K562 (cell line): ENCODE data around the gene COMTD1. TPM values are rescaled to one million over a fixed set of nuclear protein-coding genes. Genes with fewer than 3 reads are reported as not detected.

Source experiments
- ATAC-seq: fragments of 200-7000 bp; cut with Tn5 transposase; 3 replicates; pipeline ENCODE4 v1.9.1; 2020; ENCODE audit warnings: moderate library complexity
- BruUV-seq: library from RNA; stranded (reverse); fragments of 400-500 nt; replicated peaks from 2 replicates; lab custom pipeline; 2021; lab: Mats Ljungman, UMichigan
- CTCF ChIA-PET: fragments of 300-600 bp; formaldehyde crosslinking; extraction: SDS; loops from one replicate; lab custom pipeline; 2021; ENCODE audit warnings: low intra/inter-chr PET ratio; lab: Yijun Ruan, JAX
- POLR2A ChIA-PET: fragments of 300-600, 350-650 bp; sonication (Branson Sonifier 250); formaldehyde crosslinking; extraction: SDS; loops from one replicate; lab custom pipeline; 2021; ENCODE audit warnings: antibody characterized with exemption, inconsistent platforms; lab: Yijun Ruan, JAX
- DNase-seq, 4 experiments: peaks; one replicate each; pipeline versions ENCODE4 v3.0.0 to v3.0.0-alpha.2; 2011 to 2018; ENCODE audit warnings: low spot score in 3 of 4, mixed read lengths in 3 of 4; ENCODE audit errors: extremely low read depth in 1 of 4
- FAIRE-seq: peaks from 2 replicates; lab custom pipeline; 2011; peaks lifted over from hg19 to GRCh38; lab: Jason Lieb, UNC
- H2AFZ ChIP-seq: 2 replicates; pipeline ENCODE4 v1.6.0; 2011; ENCODE audit warnings: low read depth, low read length, control low read depth, inconsistent platforms
- H3K27ac ChIP-seq: fragments of 200-600 bp; 3 replicates; pipeline ENCODE4 v1.8.0; 2011; ENCODE audit warnings: low read depth, mild to moderate bottlenecking, control low read depth, inconsistent platforms, low read length, moderate library complexity, mixed read lengths; ENCODE audit errors: extremely low read depth
- H3K27me3 ChIP-seq, 2 experiments: fragments of 300-600 bp in 1 of 2; 2 replicates in 1 of 2; 3 replicates in 1 of 2; pipeline versions ENCODE4 v1.6.0 to v1.8.0; 2011; ENCODE audit warnings: inconsistent platforms in 2 of 2, low read length in 2 of 2, mild to moderate bottlenecking in 1 of 2, mixed read lengths in 1 of 2, moderate library complexity in 1 of 2; ENCODE audit not compliant: control insufficient read depth in 2 of 2, insufficient read depth in 2 of 2
- H3K36me3 ChIP-seq: fragments of 300-600 bp; 3 replicates; pipeline ENCODE4 v1.8.0; 2011; ENCODE audit warnings: mild to moderate bottlenecking, low read length, inconsistent platforms; ENCODE audit not compliant: control insufficient read depth, insufficient read depth
- H3K4me1 ChIP-seq, 2 experiments: fragments of 200-600 bp in 1 of 2; replicated peaks in 1 of 2; 2 replicates in 1 of 2; 3 replicates in 1 of 2; pipeline versions ENCODE4 v1.5.1 to v1.8.0; 2011; ENCODE audit warnings: inconsistent platforms in 2 of 2, low read length in 2 of 2, mild to moderate bottlenecking in 1 of 2, mixed read lengths in 1 of 2, moderate library complexity in 1 of 2; ENCODE audit not compliant: control insufficient read depth in 2 of 2, insufficient read depth in 2 of 2
- H3K4me2 ChIP-seq: 2 replicates; pipeline ENCODE4 v1.6.1; 2011; ENCODE audit warnings: low read length, control low read depth, inconsistent platforms, mixed read lengths; ENCODE audit not compliant: insufficient read depth
- H3K4me3 ChIP-seq: fragments of 200-600 bp; sonication (generic), shearing (Covaris generic); 2 replicates; pipeline ENCODE4 v1.5.1; 2016; ENCODE audit warnings: control low read depth, inconsistent platforms
- H3K79me2 ChIP-seq: fragments of 200-600 bp; 3 replicates; pipeline ENCODE4 v1.8.0; 2011; ENCODE audit warnings: low read length, inconsistent platforms; ENCODE audit not compliant: control insufficient read depth, insufficient read depth
- H3K9ac ChIP-seq, 2 experiments: 2 replicates each; pipeline versions ENCODE4 v1.6.0 to v1.6.1; 2011; ENCODE audit warnings: low read depth in 2 of 2, low read length in 2 of 2, control low read depth in 1 of 2, inconsistent platforms in 1 of 2, mild to moderate bottlenecking in 1 of 2, mixed read lengths in 1 of 2; ENCODE audit not compliant: insufficient read depth in 1 of 2
- H3K9me1 ChIP-seq: one replicate; pipeline ENCODE4 v1.6.0; 2011; ENCODE audit warnings: inconsistent platforms, mild to moderate bottlenecking, low read length, moderate library complexity; ENCODE audit not compliant: control insufficient read depth, insufficient read depth
- H3K9me3 ChIP-seq: replicated peaks from 2 replicates; pipeline ENCODE4 v1.5.1; 2011; ENCODE audit warnings: low read depth, low read length, inconsistent platforms; ENCODE audit not compliant: control insufficient read depth, insufficient read depth
- H4K20me1 ChIP-seq: replicated peaks from 2 replicates; pipeline ENCODE4 v1.6.1; 2011; ENCODE audit warnings: low read length, inconsistent platforms, mixed read lengths; ENCODE audit not compliant: control insufficient read depth, insufficient read depth
- DMBX1 ChIP-seq: fragments of 250-450 bp; sonication (Bioruptor Pico); IDR thresholded peaks from 2 replicates; pipeline ENCODE4 v1.8.0; 2022; ENCODE audit warnings: inconsistent platforms, mild to moderate bottlenecking, moderate library complexity, borderline replicate concordance
- FOSL1 ChIP-seq: fragments of 200-800 bp; sonication (Bioruptor generic); conservative IDR thresholded peaks from 2 replicates; pipeline ENCODE4 v1.6.1; 2016; ENCODE audit warnings: missing genetic modification characterization, missing compliant biosample characterization
- ZNF165 ChIP-seq: fragments of 250-450 bp; sonication (Bioruptor Pico); IDR thresholded peaks from 2 replicates; pipeline ENCODE4 v1.4.0; 2020; ENCODE audit warnings: borderline replicate concordance
- ZNF324 ChIP-seq: fragments of 250-450 bp; sonication (Bioruptor Pico); IDR thresholded peaks from 2 replicates; pipeline ENCODE4 v1.4.0; 2020; ENCODE audit warnings: mild to moderate bottlenecking
- ZNF764 ChIP-seq: fragments of 250-450 bp; sonication (Bioruptor Pico); IDR thresholded peaks from 2 replicates; pipeline ENCODE4 v1.4.0; 2020; ENCODE audit warnings: low read depth, mild to moderate bottlenecking, moderate library complexity
- ZSCAN32 ChIP-seq: fragments of 450-650 bp; formaldehyde crosslinking; IDR thresholded peaks from 2 replicates; pipeline ENCODE4 v1.4.0; 2020; ENCODE audit warnings: mild to moderate bottlenecking, moderate library complexity
- WGBS: fragments of 100-300 bp; shearing (Covaris generic); methylation state at CpG from one replicate; pipeline ENCODE4 v1.1.6; 2016; ENCODE audit warnings: low coverage, mixed read lengths; ENCODE audit not compliant: insufficient coverage; ENCODE audit errors: missing lambda C conversion rate; 5-methylcytosine and 5-hydroxymethylcytosine counted together
- in situ Hi-C: fragments of 300-500 bp; cut with MboI; formaldehyde crosslinking; loops from 4 replicates; pipeline ENCODE4 v1.15.0; 2018; ENCODE audit warnings: inconsistent platforms, mixed read lengths
- intact Hi-C: fragments of 100-400 bp; cut with micrococcal nuclease; formaldehyde crosslinking; loops from 2 replicates; pipeline ENCODE4 v1.14.2; 2022
- polyA plus RNA-seq, 8 experiments: library from polyadenylated mRNA; depleted of rRNA in 4 of 8; stranded (reverse) in 5 of 8; unstranded in 3 of 8; fragments of >200 nt; fragmentation: Nextera tagmentation in 2 of 8; fragmentation: Illumina TruSeq in 1 of 8; extraction: Ambion mirVana in 2 of 8; extraction: Trizol in 1 of 8; gene quantifications; 2 replicates each; pipeline versions ENCODE4 v1.2.1 to v1.2.3, GENCODE V29; 2011 to 2014; ENCODE audit warnings: inconsistent platforms in 1 of 8, missing spikeins in 1 of 8
- total RNA-seq, 7 experiments: library from RNA; depleted of rRNA in 6 of 7; stranded (reverse); fragments of >200 nt in 6 of 7; fragmentation: Illumina TruSeq in 2 of 7; extraction: Trizol in 2 of 7; gene quantifications; 2 replicates each; pipeline versions ENCODE4 v1.2.1 to v1.2.3, GENCODE V29; 2011 to 2021; ENCODE audit warnings: low replicate concordance in 1 of 7
- TF ChIP-seq, protein P1 (sequence below), 2 experiments: fragments of 450-650 bp; formaldehyde crosslinking in 1 of 2; IDR thresholded peaks; 2 replicates each; pipeline versions ENCODE4 v1.4.0 to v1.6.1; 2014 to 2020; ENCODE audit warnings: mild to moderate bottlenecking in 2 of 2, borderline replicate concordance in 1 of 2, low read depth in 1 of 2
- TF ChIP-seq, protein P2 (sequence below): fragments of 200-400 bp; formaldehyde crosslinking; IDR thresholded peaks from 2 replicates; pipeline ENCODE4 v1.6.1; 2017; ENCODE audit warnings: mild to moderate bottlenecking, low read depth, low read length, moderate library complexity

Gene COMTD1
- total and polyA plus RNA-seq, 9 of the 15 experiments (the other 6 are each of a cell fraction or from before 2014, with no cell fraction given), result 0.41 to 112 (median 13.7) TPM

GRCh38 chr10:75263806-75264205 lies 28.0 kb upstream of the COMTD1 start (continued):
- TF ChIP-seq FOSL1, result no peak
- TF ChIP-seq ZSCAN32 (CRISPR knock-in tag), result no peak

GRCh38 chr10:75261813-75262705 lies 26.3 kb upstream of the COMTD1 start:
- Histone ChIP-seq H3K4me2 (no peak overlapping the region), H3K9me3 (peaks cover 3% of the 10 kb centered on the region; the same call in 1 of the 2 replicates), H3K27me3 (peaks cover 15 to 37% of the 10 kb centered on the region in 2 experiments; a peak in 4 of 5 replicates), H2AFZ (no peak overlapping the region), H4K20me1 (no peaks in the 10 kb centered on the region), H3K27ac (no peak overlapping the region), H3K36me3 (no peaks in the 10 kb centered on the region), H3K9me1 (no peaks in the 10 kb centered on the region), H3K4me3 (no peak overlapping the region), H3K9ac (no peak overlapping the region), H3K79me2 (no peaks in the 10 kb centered on the region), H3K4me1 (peaks cover 0 to 8% of the 10 kb centered on the region in 2 experiments; a peak in 2 of 5 replicates)
- WGBS, result 4% methylated on average over 25 of the region's 25 CpGs
- intact Hi-C loops, result no loop called here
- ATAC-seq, result no peak; the same call in 2 of the 3 replicates
- DNase-seq, result no peak
- in situ Hi-C loops, result no loop called here
- ChIA-PET CTCF (no interaction called here), POLR2A (interaction anchor here (0.6 to 2.3 kb wide), 3 partner anchors 8 to 722 kb away, joined by 3 to 6 read pairs (median 3); no protein-coding TSS in a partner anchor)
- FAIRE-seq, result no peak
- no TSS peak for BruUV-seq
- TF ChIP-seq ZNF764 (CRISPR knock-in tag) (no peak), ZNF165 (no peak), DMBX1 (no peak), ZNF324 (no peak)
- TF ChIP-seq, protein P1, sequence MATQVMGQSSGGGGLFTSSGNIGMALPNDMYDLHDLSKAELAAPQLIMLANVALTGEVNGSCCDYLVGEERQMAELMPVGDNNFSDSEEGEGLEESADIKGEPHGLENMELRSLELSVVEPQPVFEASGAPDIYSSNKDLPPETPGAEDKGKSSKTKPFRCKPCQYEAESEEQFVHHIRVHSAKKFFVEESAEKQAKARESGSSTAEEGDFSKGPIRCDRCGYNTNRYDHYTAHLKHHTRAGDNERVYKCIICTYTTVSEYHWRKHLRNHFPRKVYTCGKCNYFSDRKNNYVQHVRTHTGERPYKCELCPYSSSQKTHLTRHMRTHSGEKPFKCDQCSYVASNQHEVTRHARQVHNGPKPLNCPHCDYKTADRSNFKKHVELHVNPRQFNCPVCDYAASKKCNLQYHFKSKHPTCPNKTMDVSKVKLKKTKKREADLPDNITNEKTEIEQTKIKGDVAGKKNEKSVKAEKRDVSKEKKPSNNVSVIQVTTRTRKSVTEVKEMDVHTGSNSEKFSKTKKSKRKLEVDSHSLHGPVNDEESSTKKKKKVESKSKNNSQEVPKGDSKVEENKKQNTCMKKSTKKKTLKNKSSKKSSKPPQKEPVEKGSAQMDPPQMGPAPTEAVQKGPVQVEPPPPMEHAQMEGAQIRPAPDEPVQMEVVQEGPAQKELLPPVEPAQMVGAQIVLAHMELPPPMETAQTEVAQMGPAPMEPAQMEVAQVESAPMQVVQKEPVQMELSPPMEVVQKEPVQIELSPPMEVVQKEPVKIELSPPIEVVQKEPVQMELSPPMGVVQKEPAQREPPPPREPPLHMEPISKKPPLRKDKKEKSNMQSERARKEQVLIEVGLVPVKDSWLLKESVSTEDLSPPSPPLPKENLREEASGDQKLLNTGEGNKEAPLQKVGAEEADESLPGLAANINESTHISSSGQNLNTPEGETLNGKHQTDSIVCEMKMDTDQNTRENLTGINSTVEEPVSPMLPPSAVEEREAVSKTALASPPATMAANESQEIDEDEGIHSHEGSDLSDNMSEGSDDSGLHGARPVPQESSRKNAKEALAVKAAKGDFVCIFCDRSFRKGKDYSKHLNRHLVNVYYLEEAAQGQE (IDR thresholded peaks at IDR 0.05; ENCODE audit: borderline replicate concordance), result no peak
- TF ChIP-seq, protein P1 (CRISPR knock-in tag; IDR thresholded peaks at IDR 0.05; ENCODE audit: low read depth), result no peak
- TF ChIP-seq, protein P2, sequence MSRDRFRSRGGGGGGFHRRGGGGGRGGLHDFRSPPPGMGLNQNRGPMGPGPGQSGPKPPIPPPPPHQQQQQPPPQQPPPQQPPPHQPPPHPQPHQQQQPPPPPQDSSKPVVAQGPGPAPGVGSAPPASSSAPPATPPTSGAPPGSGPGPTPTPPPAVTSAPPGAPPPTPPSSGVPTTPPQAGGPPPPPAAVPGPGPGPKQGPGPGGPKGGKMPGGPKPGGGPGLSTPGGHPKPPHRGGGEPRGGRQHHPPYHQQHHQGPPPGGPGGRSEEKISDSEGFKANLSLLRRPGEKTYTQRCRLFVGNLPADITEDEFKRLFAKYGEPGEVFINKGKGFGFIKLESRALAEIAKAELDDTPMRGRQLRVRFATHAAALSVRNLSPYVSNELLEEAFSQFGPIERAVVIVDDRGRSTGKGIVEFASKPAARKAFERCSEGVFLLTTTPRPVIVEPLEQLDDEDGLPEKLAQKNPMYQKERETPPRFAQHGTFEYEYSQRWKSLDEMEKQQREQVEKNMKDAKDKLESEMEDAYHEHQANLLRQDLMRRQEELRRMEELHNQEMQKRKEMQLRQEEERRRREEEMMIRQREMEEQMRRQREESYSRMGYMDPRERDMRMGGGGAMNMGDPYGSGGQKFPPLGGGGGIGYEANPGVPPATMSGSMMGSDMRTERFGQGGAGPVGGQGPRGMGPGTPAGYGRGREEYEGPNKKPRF, result no peak
